SU-DHL-6 (cell line): ENCODE results near the gene IGFBP6.
"Not testable (repeated sequence)": the region's sequence is repeated elsewhere in the genome, so short reads cannot be mapped to it uniquely, and the experiment has no call there.

Source experiments
- H2AFZ ChIP-seq: fragments of 200-600 bp; sonication (generic); 2 replicates; pipeline ENCODE4 v1.6.1; 2014; ENCODE audit warnings: low read depth, mild to moderate bottlenecking, moderate library complexity, mixed read lengths, antibody characterized with exemption, low read length; ENCODE audit not compliant: severe bottlenecking
- H3F3A ChIP-seq: fragments of 200-600 bp; shearing (Covaris generic); 2 replicates; pipeline ENCODE4 v1.6.0; 2016; ENCODE audit warnings: antibody characterized with exemption, mild to moderate bottlenecking; ENCODE audit not compliant: insufficient read depth
- H3K27ac ChIP-seq: fragments of 200-600 bp; sonication (generic); 2 replicates; pipeline ENCODE4 v1.5.1; 2016; ENCODE audit warnings: low read depth, mild to moderate bottlenecking, low read length, moderate library complexity, mixed read lengths
- H3K27me3 ChIP-seq: fragments of 200-600 bp; sonication (generic), shearing (Covaris generic); 2 replicates; pipeline ENCODE4 v1.6.0; 2014; ENCODE audit warnings: mild to moderate bottlenecking, low read length
- H3K36me3 ChIP-seq: fragments of 200-600 bp; sonication (generic); 2 replicates; pipeline ENCODE4 v1.6.1; 2014; ENCODE audit warnings: mild to moderate bottlenecking, low read length, mixed read lengths
- H3K4me2 ChIP-seq: fragments of 300-600, 200-600 bp; shearing (Covaris generic), sonication (generic); 2 replicates; pipeline ENCODE4 v1.6.0; 2014; ENCODE audit warnings: low read length, low read depth, mild to moderate bottlenecking; ENCODE audit not compliant: poor library complexity, severe bottlenecking
- H3K4me3 ChIP-seq: fragments of 200-600 bp; sonication (generic); 2 replicates; pipeline ENCODE4 v1.5.1; 2014; ENCODE audit warnings: antibody characterized with exemption, low read length, mild to moderate bottlenecking, mixed read lengths; ENCODE audit not compliant: insufficient read depth, poor library complexity, severe bottlenecking
- H3K79me2 ChIP-seq: fragments of 200-600 bp; sonication (generic); 2 replicates; pipeline ENCODE4 v1.6.1; 2014; ENCODE audit warnings: mild to moderate bottlenecking, low read length, moderate library complexity; ENCODE audit not compliant: insufficient read depth
- H3K9ac ChIP-seq: fragments of 200-600 bp; sonication (generic); 2 replicates; pipeline ENCODE4 v1.7.0; 2014; ENCODE audit warnings: mild to moderate bottlenecking, low read length
- H3K9me2 ChIP-seq: fragments of 200-600 bp; sonication (generic); replicated peaks from 2 replicates; pipeline ENCODE4 v1.6.1; 2014; ENCODE audit warnings: low read length; ENCODE audit not compliant: insufficient read depth
- H3K9me3 ChIP-seq: fragments of 200-600 bp; sonication (generic); 2 replicates; pipeline ENCODE4 v1.6.1; 2014; ENCODE audit warnings: low read length, mixed read lengths; ENCODE audit not compliant: insufficient read depth
- H4K20me1 ChIP-seq: fragments of 200-600 bp; sonication (generic); 2 replicates; pipeline ENCODE4 v1.6.1; 2014; ENCODE audit warnings: low read depth, mild to moderate bottlenecking, antibody characterized with exemption, low read length, moderate library complexity, mixed read lengths
- EZH2phosphoT487 ChIP-seq: fragments of 200-600 bp; sonication (generic), shearing (Covaris generic); conservative IDR thresholded peaks from 2 replicates; pipeline ENCODE4 v1.6.1; 2018; ENCODE audit warnings: mild to moderate bottlenecking, antibody characterized with exemption, low read length, moderate library complexity, mixed read lengths
- TF ChIP-seq, protein P1 (sequence below): fragments of 200-600 bp; sonication (generic); IDR thresholded peaks from one replicate; pipeline ENCODE4 v1.5.1; 2017; ENCODE audit warnings: antibody characterized with exemption, mild to moderate bottlenecking, low read length, moderate library complexity; ENCODE audit not compliant: insufficient read depth, poor library complexity, severe bottlenecking

Gene IGFBP6

DNA sequence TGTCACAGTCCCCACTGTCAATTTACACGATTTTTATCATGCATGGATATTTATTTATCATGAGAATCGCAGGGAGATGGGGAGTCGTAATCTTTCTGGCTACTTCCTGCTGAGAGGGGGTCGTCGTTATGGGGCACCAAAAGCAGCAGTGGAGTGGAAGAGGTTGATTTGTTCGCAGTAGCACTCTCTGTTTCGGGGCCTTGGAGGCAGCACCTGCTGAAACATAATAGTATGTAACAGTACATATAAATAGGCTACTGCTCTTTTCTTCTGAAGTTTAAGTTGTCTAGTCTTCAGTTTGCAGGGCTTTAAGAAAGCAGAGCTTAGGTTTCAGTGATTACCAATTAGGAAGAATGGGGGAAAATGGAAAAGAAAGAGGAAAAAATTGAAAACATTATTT is 9.7 kb downstream of the IGFBP6 start:
- no peak overlapping the region for H2AFZ ChIP-seq
- no peaks in the 10 kb centered on the region for H3K9me2 ChIP-seq
- no peak overlapping the region for H3K9ac ChIP-seq
- TF ChIP-seq, protein P1, sequence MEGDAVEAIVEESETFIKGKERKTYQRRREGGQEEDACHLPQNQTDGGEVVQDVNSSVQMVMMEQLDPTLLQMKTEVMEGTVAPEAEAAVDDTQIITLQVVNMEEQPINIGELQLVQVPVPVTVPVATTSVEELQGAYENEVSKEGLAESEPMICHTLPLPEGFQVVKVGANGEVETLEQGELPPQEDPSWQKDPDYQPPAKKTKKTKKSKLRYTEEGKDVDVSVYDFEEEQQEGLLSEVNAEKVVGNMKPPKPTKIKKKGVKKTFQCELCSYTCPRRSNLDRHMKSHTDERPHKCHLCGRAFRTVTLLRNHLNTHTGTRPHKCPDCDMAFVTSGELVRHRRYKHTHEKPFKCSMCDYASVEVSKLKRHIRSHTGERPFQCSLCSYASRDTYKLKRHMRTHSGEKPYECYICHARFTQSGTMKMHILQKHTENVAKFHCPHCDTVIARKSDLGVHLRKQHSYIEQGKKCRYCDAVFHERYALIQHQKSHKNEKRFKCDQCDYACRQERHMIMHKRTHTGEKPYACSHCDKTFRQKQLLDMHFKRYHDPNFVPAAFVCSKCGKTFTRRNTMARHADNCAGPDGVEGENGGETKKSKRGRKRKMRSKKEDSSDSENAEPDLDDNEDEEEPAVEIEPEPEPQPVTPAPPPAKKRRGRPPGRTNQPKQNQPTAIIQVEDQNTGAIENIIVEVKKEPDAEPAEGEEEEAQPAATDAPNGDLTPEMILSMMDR, result no peak
- TF ChIP-seq EZH2phosphoT487, result no peak
- no peaks in the 10 kb centered on the region for H4K20me1 ChIP-seq
- no peaks in the 10 kb centered on the region for H3K27me3 ChIP-seq
- no peaks in the 10 kb centered on the region for H3K9me3 ChIP-seq
- H3K79me2 ChIP-seq, result no peaks in the 10 kb centered on the region
- peak overlapping the region; percentile 54 for H3K27ac ChIP-seq
- no peak overlapping the region for H3K4me2 ChIP-seq
- peaks cover 10% of the 10 kb centered on the region for H3F3A ChIP-seq
- 0 out of 2 replicates have a peak, but pooled peaks cover 5% of the 10 kb centered on the region for H3K36me3 ChIP-seq
- H3K4me3 ChIP-seq, result no peak overlapping the region

DNA sequence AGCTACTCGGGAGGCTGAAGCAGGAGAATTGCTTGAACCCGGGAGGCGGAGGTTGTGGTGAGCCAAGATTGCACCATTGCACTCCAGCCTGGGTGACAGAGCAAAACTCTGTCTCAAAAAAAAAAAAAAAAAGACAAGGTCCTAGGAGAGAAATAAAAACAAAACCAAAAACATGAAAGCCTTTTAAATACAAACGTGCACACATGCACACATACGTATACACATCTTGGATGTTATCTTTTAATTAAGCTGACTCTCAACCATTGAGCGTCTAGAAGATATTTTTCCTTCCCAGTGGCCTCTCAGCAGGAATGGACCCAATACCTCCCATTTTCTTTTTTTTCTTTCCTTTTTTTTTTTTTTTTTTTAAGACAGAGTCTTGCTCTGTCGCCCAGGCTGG is 15.0 kb downstream of the IGFBP6 start:
- H2AFZ ChIP-seq, H4K20me1 ChIP-seq, H3F3A ChIP-seq, H3K9ac ChIP-seq, H3K9me2 ChIP-seq, H3K79me2 ChIP-seq, H3K4me3 ChIP-seq, H3K9me3 ChIP-seq, H3K4me2 ChIP-seq, H3K27me3 ChIP-seq, H3K36me3 ChIP-seq, H3K27ac ChIP-seq: not testable (repeated sequence)

DNA sequence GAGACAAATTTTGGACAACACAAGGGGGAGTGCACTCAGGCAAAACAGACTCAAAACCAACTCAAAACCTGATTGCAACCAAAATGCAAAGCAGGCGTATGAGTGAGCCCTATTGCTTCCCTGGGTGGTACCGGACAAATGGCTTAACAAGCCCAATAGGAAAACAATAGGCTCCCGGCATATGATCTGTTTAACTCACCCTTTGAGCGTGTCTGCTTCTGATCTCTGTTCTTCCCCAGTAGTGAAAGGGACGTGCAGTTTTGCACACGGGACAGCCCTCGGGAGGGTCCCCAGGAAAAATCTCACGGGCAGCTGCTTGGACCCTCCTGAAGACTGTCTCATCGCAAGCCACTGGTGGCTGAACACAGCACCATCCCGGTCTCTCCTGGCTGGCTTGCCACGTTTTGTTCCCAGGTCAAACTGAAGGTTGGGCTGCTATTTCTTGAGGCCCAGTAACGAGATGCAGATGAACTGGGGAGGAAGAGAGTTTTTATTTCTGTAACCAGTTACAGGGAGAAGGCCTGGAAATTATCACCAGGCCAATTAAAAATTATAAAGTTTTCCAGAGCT is 15.8 kb downstream of the IGFBP6 start:
- H3K36me3 ChIP-seq, result 0 out of 2 replicates have a peak, but pooled peaks cover 5% of the 10 kb centered on the region
- no peaks in the 10 kb centered on the region for H3K9me2 ChIP-seq
- no peaks in the 10 kb centered on the region for H3K9me3 ChIP-seq
- no peak overlapping the region for H3K9ac ChIP-seq
- no peaks in the 10 kb centered on the region for H4K20me1 ChIP-seq
- no peak overlapping the region for H3K4me2 ChIP-seq
- TF ChIP-seq, protein P1, result no peak
- no peak for TF ChIP-seq EZH2phosphoT487
- H3F3A ChIP-seq, result no peaks in the 10 kb centered on the region
- H2AFZ ChIP-seq, result no peak overlapping the region
- no peak overlapping the region for H3K27ac ChIP-seq
- no peak overlapping the region for H3K4me3 ChIP-seq
- no peaks in the 10 kb centered on the region for H3K79me2 ChIP-seq
- H3K27me3 ChIP-seq, result no peaks in the 10 kb centered on the region

DNA sequence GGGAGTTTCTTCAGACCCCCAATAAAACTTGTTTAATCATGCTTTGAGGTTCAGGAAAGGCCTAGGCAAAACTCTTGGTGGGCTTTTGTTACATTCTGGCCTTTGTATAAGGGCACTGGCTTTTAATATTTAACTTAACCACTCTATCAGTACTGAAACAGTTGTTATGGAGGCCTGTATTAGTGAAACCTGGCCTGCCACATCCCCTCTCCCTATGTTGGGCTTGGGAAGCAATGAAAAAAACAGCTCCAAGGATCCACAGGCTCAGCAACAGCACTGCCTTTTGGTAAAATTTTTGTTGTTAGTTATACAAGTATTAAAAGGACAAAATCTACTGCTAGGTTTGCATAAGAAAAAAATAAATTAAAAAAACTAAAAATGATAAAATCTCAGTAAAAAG is 16.5 kb downstream of the IGFBP6 start:
- 0 out of 2 replicates have a peak, but pooled peaks cover 5% of the 10 kb centered on the region for H3K36me3 ChIP-seq
- H2AFZ ChIP-seq, result no peak overlapping the region
- no peaks in the 10 kb centered on the region for H3K79me2 ChIP-seq
- no peak overlapping the region for H3K9ac ChIP-seq
- TF ChIP-seq, protein P1, result no peak
- TF ChIP-seq EZH2phosphoT487, result no peak
- no peaks in the 10 kb centered on the region for H3K27me3 ChIP-seq
- no peaks in the 10 kb centered on the region for H3K9me3 ChIP-seq
- no peak overlapping the region for H3K4me2 ChIP-seq
- no peak overlapping the region for H3K4me3 ChIP-seq
- no peak overlapping the region for H3K27ac ChIP-seq
- no peaks in the 10 kb centered on the region for H3K9me2 ChIP-seq
- H4K20me1 ChIP-seq, result no peaks in the 10 kb centered on the region
- no peaks in the 10 kb centered on the region for H3F3A ChIP-seq
